ENCODE measurements around the gene DOCK7. TPM values are rescaled to one million over a fixed set of nuclear protein-coding genes. Genes with fewer than 3 reads are reported as not detected.
"Not testable (repeated sequence)": the region's sequence is repeated elsewhere in the genome, so short reads cannot be mapped to it uniquely, and the experiment has no call there.

The DOCK7 gene
- total and polyA plus RNA-seq, 2 experiments from 2014 or later: 41.5 to 83.8 TPM

DNA sequence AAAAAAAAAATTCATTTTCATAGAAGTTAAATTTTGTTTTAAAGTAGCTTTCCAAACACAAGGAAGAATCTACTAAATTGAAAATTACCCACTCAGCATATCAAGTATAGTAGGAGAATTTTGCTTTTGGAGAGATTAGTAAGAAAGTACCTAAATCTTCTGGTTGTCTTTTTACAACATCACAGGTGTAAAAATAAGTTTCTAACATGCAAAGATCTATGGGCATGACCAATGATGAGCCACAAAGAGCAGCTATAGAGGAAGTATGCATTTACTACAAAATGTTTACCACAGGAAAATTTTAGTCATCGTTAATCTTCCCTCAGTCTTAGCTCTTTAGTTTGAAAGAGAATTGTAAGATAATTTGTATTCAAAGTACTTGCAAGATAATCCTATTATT, 62.8 kb downstream of the DOCK7 start:
- Histone ChIP-seq H3F3A (ENCODE audit: insufficient read depth) (peaks cover 16% of the 10 kb centered on the region), H3K9me3 (ENCODE audit: low read depth) (no peaks in the 10 kb centered on the region), H4K20me1 (ENCODE audit: insufficient read depth) (no peaks in the 10 kb centered on the region), H3K27me3 (replicated peaks; ENCODE audit: insufficient read depth) (no peaks in the 10 kb centered on the region), H3K9me2 (ENCODE audit: insufficient read depth) (no peaks in the 10 kb centered on the region), H3K9ac (no peak overlapping the region), H3K4me3 (no peak overlapping the region), H3K36me3 (ENCODE audit: low read depth) (peaks cover 22% of the 10 kb centered on the region), H3K79me2 (ENCODE audit: insufficient read depth) (peaks cover 35% of the 10 kb centered on the region), H3K4me2 (ENCODE audit: unreplicated experiment) (no peak overlapping the region), H2AFZ (no peak overlapping the region), H3K4me1 (ENCODE audit: insufficient read depth) (peaks cover 26% of the 10 kb centered on the region), H3K27ac (no peak overlapping the region)
- DNase-seq: peak; percentile 5
- TF ChIP-seq EZH2 (IDR thresholded peaks at IDR 0.05; ENCODE audit: insufficient read depth, poor library complexity, severe bottlenecking) (no peak), EZH2phosphoT487 (IDR thresholded peaks at IDR 0.05; ENCODE audit: insufficient read depth, low read depth) (no peak)
- WGBS, 2 experiments (ENCODE audit: low coverage in 1 of 2, low lambda C conversion rate in 2 of 2, missing lambda C conversion rate in 2 of 2): 96 to 100% methylated on average over 1 of the region's 1 CpG
- in situ Hi-C loops (cut with MboI): no loop called here

DNA sequence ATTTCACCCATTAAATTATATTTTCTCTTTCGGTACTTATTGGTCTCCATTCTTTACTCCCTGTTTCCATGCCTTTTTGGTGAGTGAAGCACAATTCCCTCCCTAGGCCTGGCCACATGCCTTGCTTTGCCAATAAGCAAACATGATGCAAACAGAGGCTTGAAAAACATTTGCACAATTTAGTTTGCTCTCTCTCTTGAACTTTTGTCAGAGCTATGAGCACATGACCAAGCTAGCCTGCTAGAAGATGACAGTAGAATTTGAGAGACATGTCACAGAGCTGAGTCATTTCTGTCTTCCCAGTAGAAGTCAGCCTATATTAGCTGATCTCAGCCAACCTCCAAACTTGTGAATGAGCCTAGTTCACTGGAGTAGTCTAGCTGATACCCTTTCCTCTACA, 66.3 kb downstream of the DOCK7 start:
- H3K27me3 ChIP-seq (replicated peaks; ENCODE audit: insufficient read depth): no peaks in the 10 kb centered on the region
- in situ Hi-C loops (cut with MboI): no loop called here
- TF ChIP-seq EZH2phosphoT487 (IDR thresholded peaks at IDR 0.05; ENCODE audit: insufficient read depth, low read depth): no peak
- TF ChIP-seq EZH2 (IDR thresholded peaks at IDR 0.05; ENCODE audit: insufficient read depth, poor library complexity, severe bottlenecking): no peak

DNA sequence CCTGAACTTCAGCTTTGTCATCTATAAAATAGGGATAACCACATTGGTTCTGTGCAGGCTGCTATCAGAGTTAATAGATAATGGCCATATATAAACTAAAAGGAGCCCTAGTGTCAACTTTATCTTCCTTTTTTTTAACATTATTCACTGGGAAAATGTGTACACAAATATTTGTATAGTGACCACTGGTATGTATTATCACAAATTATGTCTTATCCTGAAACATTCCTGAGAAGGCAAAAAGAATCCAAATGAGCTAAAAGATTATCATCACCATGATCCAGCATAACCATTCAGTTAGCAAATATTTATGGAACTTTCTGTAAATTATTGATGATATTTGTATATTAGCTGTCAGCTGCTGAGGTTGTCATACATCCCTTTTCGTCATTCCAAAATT, 74.3 kb downstream of the DOCK7 start:
- Histone ChIP-seq H3F3A (ENCODE audit: insufficient read depth) (peaks cover 7% of the 10 kb centered on the region; the same call in 1 of the 2 replicates), H3K27ac (no peak overlapping the region), H3K4me3 (no peak overlapping the region), H3K79me2 (ENCODE audit: insufficient read depth) (no peaks in the 10 kb centered on the region), H3K9me2 (ENCODE audit: insufficient read depth) (no peaks in the 10 kb centered on the region), H4K20me1 (ENCODE audit: insufficient read depth) (no peaks in the 10 kb centered on the region), H3K9me3 (ENCODE audit: low read depth) (no peaks in the 10 kb centered on the region), H3K27me3 (replicated peaks; ENCODE audit: insufficient read depth) (no peaks in the 10 kb centered on the region), H3K36me3 (ENCODE audit: low read depth) (peaks cover 22% of the 10 kb centered on the region), H2AFZ (no peak overlapping the region), H3K4me2 (ENCODE audit: unreplicated experiment) (no peak overlapping the region), H3K4me1 (ENCODE audit: insufficient read depth) (peaks cover 12% of the 10 kb centered on the region), H3K9ac (no peak overlapping the region)
- TF ChIP-seq EZH2phosphoT487 (IDR thresholded peaks at IDR 0.05; ENCODE audit: insufficient read depth, low read depth) (no peak), EZH2 (IDR thresholded peaks at IDR 0.05; ENCODE audit: insufficient read depth, poor library complexity, severe bottlenecking) (no peak)
- 93 to 96% methylated on average over 1 of the region's 1 CpG for WGBS, 2 experiments (ENCODE audit: low coverage in 1 of 2, low lambda C conversion rate in 2 of 2, missing lambda C conversion rate in 2 of 2)
- in situ Hi-C loops (cut with MboI): no loop called here
- peak; percentile 5 for DNase-seq

More for the DNA sequence above, 66.3 kb downstream of the DOCK7 start:
- H3K27ac ChIP-seq: peak overlapping the region; percentile 70
- peaks cover 16% of the 10 kb centered on the region for H3F3A ChIP-seq (ENCODE audit: insufficient read depth)
- 97 to 100% methylated on average over 1 of the region's 1 CpG for WGBS, 2 experiments (ENCODE audit: low coverage in 1 of 2, low lambda C conversion rate in 2 of 2, missing lambda C conversion rate in 2 of 2)
- H2AFZ ChIP-seq: no peak overlapping the region
- H3K9me2 ChIP-seq (ENCODE audit: insufficient read depth): no peaks in the 10 kb centered on the region
- peak; percentile 96 for DNase-seq
- H3K9me3 ChIP-seq (ENCODE audit: low read depth): no peaks in the 10 kb centered on the region
- no peak overlapping the region for H3K4me2 ChIP-seq (ENCODE audit: unreplicated experiment)
- H3K4me1 ChIP-seq (ENCODE audit: insufficient read depth): peaks cover 26% of the 10 kb centered on the region
- H3K4me3 ChIP-seq: no peak overlapping the region
- H3K79me2 ChIP-seq (ENCODE audit: insufficient read depth): peaks cover 15% of the 10 kb centered on the region
- H3K36me3 ChIP-seq (ENCODE audit: low read depth): peaks cover 25% of the 10 kb centered on the region; the same call in 1 of the 2 replicates
- no peaks in the 10 kb centered on the region for H4K20me1 ChIP-seq (ENCODE audit: insufficient read depth)
- H3K9ac ChIP-seq: no peak overlapping the region

DNA sequence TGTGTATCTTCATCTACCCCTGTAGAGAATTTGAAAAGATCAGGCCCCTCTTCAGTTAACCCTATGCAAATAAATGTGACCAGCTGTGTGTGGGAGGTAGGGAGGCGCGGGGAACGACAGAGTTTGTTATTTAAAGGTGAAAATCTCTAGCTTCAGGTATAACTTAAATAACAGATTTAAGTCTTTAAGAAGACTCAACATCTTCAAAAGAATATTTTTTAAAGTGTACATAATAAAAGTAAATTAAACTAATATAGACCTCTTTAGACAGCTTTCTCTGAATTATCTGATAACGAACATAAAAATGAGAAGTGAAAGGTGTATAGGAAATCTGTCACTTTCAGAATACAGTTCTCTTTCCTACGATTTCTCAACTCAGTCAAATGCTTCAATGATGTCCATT, 74.9 kb downstream of the DOCK7 start:
- H3K4me2 ChIP-seq (ENCODE audit: unreplicated experiment): no peak overlapping the region
- peaks cover 17% of the 10 kb centered on the region for H3K36me3 ChIP-seq (ENCODE audit: low read depth)
- no peak overlapping the region for H2AFZ ChIP-seq
- no peaks in the 10 kb centered on the region for H3K27me3 ChIP-seq (replicated peaks; ENCODE audit: insufficient read depth)
- no peaks in the 10 kb centered on the region for H3K79me2 ChIP-seq (ENCODE audit: insufficient read depth)
- no peak overlapping the region for H3K27ac ChIP-seq
- no peaks in the 10 kb centered on the region for H4K20me1 ChIP-seq (ENCODE audit: insufficient read depth)
- 98 to 99% methylated on average over 5 of the region's 5 CpGs for WGBS, 2 experiments (ENCODE audit: low coverage in 1 of 2, low lambda C conversion rate in 2 of 2, missing lambda C conversion rate in 2 of 2)
- H3K9ac ChIP-seq: no peak overlapping the region
- no peaks in the 10 kb centered on the region for H3K9me2 ChIP-seq (ENCODE audit: insufficient read depth)
- in situ Hi-C loops (cut with MboI): no loop called here
- no peak overlapping the region for H3K4me3 ChIP-seq
- peaks cover 12% of the 10 kb centered on the region for H3K4me1 ChIP-seq (ENCODE audit: insufficient read depth)
- DNase-seq: no peak
- no peak for TF ChIP-seq EZH2phosphoT487 (IDR thresholded peaks at IDR 0.05; ENCODE audit: insufficient read depth, low read depth)
- no peak for TF ChIP-seq EZH2 (IDR thresholded peaks at IDR 0.05; ENCODE audit: insufficient read depth, poor library complexity, severe bottlenecking)
- H3K9me3 ChIP-seq (ENCODE audit: low read depth): no peaks in the 10 kb centered on the region
- H3F3A ChIP-seq (ENCODE audit: insufficient read depth): peaks cover 7% of the 10 kb centered on the region; the same call in 1 of the 2 replicates

DNA sequence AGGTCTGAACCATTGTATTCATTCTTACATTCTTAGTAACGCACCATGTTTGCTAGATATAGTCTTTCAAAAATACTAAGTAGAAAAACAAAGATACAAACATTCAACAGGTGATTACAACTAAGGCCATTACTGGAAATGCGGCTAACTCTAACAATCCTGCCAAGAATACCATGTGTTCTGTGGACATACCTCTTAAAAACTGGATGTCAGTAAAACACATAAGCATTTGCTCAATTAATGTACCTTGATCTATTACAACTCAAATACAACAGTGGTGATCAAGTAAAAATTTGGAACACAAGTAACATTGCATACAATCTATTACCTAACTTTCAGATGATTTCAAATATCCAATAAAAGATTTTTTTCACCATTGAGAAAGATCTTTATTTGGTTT, 75.4 kb downstream of the DOCK7 start:
- Histone ChIP-seq H3K9me2 (ENCODE audit: insufficient read depth) (no peaks in the 10 kb centered on the region), H3K27me3 (replicated peaks; ENCODE audit: insufficient read depth) (no peaks in the 10 kb centered on the region), H3K36me3 (ENCODE audit: low read depth) (peaks cover 11% of the 10 kb centered on the region), H3F3A (ENCODE audit: insufficient read depth) (peaks cover 7% of the 10 kb centered on the region; the same call in 1 of the 2 replicates), H3K9me3 (ENCODE audit: low read depth) (no peaks in the 10 kb centered on the region), H3K27ac (no peak overlapping the region), H3K4me1 (ENCODE audit: insufficient read depth) (peaks cover 12% of the 10 kb centered on the region), H3K4me3 (no peak overlapping the region), H3K9ac (no peak overlapping the region), H3K4me2 (ENCODE audit: unreplicated experiment) (no peak overlapping the region), H4K20me1 (ENCODE audit: insufficient read depth) (no peaks in the 10 kb centered on the region), H2AFZ (no peak overlapping the region), H3K79me2 (ENCODE audit: insufficient read depth) (no peaks in the 10 kb centered on the region)
- TF ChIP-seq EZH2phosphoT487 (IDR thresholded peaks at IDR 0.05; ENCODE audit: insufficient read depth, low read depth) (no peak), EZH2 (IDR thresholded peaks at IDR 0.05; ENCODE audit: insufficient read depth, poor library complexity, severe bottlenecking) (no peak)
- WGBS, 2 experiments (ENCODE audit: low coverage in 1 of 2, low lambda C conversion rate in 2 of 2, missing lambda C conversion rate in 2 of 2): 98 to 100% methylated on average over 2 of the region's 2 CpGs
- in situ Hi-C loops (cut with MboI): no loop called here
- no peak for DNase-seq

DNA sequence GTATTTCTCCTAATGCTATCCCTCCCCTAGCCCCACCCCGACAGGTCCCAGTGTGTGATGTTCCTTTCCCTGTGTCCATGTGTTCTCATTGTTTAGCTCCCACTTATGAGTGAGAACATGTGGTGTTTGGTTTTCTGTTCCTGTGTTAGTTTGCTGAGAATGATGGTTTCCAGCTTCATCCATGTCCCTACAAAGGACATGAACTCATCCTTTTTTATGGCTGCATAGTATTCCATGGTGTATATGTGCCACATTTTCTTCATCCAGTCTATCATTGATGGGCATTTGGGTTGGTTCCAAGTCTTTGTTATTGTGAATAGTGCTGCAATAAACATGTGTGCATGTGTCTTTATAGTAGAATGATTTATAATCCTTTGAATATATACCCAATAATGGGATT, 77.6 kb downstream of the DOCK7 start:
- H3K27me3 ChIP-seq (replicated peaks; ENCODE audit: insufficient read depth); H2AFZ ChIP-seq; H3F3A ChIP-seq (ENCODE audit: insufficient read depth); H3K9me2 ChIP-seq (ENCODE audit: insufficient read depth); H3K9me3 ChIP-seq (ENCODE audit: low read depth); H4K20me1 ChIP-seq (ENCODE audit: insufficient read depth); H3K4me2 ChIP-seq (ENCODE audit: unreplicated experiment); H3K9ac ChIP-seq; H3K27ac ChIP-seq; DNase-seq; in situ Hi-C loops (cut with MboI); H3K79me2 ChIP-seq (ENCODE audit: insufficient read depth); H3K4me3 ChIP-seq: not testable (repeated sequence)
- 89 to 100% methylated on average over 1 of the region's 1 CpG for WGBS, 2 experiments (ENCODE audit: low coverage in 1 of 2, low lambda C conversion rate in 2 of 2, missing lambda C conversion rate in 2 of 2)
- Histone ChIP-seq H3K36me3 (ENCODE audit: low read depth) (peaks cover 11% of the 10 kb centered on the region), H3K4me1 (ENCODE audit: insufficient read depth) (peaks cover 12% of the 10 kb centered on the region)

Data from GM23248 (cell line).